Non-pigmented ciliary epithelial cell (primary cell): Measurements from ENCODE around the gene CILP.

Source experiments
- DNase-seq: peaks from one replicate; pipeline ENCODE4 v3.0.0-alpha.2; 2010; ENCODE audit warnings: low read depth

Gene CILP

DNA sequence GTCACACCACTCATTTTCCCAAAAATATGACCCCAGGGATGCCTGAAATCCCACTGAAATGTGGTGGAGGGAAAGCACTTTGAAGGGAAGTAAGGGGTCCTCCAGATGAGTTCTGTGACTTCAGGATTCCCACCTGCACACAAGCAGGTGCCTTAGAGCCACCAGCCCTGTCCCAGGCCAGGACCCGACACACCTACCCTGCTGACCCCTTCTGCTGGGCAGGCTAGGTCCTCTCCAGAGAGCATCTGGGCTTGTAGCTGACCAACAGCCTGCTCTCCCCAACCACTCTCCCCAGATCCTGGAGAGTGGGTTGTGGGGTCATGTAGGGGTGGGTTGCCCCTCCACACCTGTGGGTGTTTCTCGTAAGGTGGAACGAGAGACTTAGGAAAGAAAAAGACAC lies 14.9 kb upstream of the CILP start:
- no peak for DNase-seq

- no peak for DNase-seq
These were observed 12.7 kb upstream of the CILP start for GRCh38 chr15:65223996-65224395.

DNA sequence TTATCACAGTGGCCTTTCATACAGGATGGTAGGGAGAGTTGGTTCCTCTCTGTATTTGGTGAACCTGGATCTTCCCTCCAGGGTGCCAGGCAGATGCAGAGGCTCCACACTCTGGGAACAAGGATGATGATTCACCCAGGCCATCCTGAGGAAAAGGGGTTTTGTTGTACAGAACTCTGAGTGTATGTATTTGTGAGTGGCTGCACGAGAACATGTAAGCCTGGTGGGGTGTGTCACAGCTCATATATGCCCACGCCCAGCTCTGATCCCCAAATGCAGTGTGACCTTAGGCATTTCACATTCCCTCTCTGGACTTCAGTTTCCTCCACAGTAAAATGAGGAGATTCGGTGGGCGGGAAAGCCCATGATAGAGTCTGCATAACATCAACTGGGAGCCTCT lies 11.6 kb upstream of the CILP start:
- no peak for DNase-seq

DNA sequence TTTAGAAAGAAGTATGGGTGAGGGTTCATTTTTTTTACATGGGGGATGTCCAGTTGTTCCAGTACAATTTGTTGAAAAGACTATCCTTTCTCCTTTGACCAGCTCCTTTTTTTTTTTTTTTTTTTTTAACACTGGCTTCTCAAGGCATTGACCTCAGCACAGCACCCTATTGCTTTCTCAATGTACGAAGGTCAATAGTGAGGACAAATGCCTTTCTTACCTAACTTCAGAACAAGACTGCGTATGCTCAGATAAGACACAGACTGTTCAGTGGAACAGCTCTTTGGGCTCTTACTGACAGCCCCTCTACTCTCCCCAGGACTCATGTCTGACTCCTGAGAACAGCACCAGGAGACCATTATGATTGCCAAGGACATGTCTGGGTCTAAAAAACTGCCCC lies 10.4 kb upstream of the CILP start:
- DNase-seq = no peak

DNA sequence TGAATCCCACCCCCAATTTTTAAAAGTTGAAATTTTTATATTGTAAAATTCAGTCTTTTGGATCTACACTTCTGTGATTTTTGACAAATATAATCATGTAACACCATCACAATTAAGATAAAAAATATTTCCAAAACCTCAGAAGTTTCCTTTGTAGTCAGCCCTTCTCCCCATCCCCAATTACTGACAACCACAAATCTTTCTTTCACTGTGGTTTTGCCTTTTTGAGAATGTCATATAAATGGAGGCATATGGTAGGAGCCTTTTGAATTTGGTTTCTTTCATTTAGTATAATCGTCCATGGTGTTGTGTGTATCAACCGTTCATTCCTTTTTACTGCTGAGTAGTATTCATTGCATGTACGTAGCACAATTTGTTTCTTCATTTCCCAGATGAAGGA lies 7.9 kb upstream of the CILP start:
- DNase-seq = no peak

DNA sequence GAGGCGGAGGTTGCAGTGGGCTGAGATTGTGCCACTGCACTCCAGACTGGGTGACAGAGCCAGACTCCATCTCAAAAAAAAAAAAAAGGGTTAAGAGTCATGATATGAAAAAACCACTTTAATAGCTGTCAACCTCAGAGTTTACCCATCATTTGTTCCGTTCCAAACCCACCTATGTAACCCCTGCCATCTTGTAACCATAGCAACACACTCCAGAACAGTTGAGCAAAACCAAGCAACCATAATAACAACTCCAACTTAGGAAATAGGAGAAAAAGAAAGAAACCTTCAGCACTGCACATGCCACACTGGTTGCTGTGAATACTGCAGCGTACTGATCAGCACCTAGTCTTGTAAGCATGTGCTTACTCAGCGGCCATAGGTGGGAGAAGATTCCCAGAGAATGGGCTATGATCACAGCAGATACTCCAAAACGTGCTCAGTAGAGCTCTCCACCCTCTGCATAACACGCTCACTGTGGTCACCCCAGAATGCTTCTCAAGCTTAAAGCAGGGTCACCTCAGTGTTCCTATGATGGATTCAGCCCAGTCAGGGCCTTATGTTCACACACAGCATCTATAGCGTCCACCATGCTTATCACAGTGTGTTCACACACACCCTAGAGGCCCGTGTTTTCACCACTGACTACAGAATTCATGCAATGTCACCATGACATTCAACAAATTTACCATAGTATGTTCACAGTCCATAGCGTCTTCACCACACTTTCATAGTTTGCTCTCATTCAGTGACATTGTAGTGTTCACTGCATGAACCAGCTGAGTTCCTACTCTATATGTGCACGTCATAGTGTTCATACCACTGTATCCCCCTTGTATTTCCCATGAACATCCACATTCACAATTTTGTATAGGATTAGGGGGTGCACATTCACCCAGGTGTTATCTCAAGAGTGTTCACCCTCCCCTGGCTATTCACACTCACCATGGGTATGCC lies 6.5 kb upstream of the CILP start:
- DNase-seq = no peak

DNA sequence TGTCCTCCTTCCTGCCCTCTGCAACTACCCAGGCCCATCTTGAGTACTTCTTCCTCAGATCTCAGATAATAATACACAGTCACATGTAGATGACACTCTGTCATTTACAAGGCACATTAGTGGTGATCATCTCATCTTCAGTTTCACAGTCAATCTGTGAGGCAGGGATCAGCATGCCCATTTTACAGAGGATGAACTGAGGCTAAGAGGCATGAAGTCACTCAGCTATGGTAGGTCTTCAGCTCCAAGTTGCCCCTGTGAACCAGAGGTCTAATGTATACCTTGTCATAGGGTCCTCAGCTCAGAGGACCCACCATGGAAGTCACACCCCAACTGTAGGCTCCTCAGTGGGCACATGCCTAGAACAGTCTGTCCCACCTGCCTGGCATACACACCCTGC lies 4.2 kb upstream of the CILP start:
- DNase-seq = no peak

DNA sequence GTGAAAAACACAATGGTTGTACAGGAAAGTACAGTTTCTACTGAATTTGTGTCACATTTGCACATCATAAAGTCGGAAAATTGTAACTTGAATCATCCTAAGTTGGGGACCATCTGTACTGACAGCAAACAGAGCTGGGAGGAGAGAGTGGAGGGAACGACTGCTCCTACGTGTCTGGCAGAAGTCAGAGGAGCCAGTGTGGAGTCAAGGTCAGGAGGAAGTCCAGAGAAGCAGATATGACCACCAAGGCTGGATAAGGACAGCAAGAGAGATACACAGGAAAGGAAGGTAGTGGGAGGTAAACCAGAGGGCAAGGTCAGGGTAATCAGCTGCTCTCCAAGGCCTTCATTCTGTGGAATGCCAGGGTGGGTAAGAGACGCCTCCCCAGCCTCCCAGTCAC lies 2.7 kb upstream of the CILP start:
- DNase-seq = no peak

DNA sequence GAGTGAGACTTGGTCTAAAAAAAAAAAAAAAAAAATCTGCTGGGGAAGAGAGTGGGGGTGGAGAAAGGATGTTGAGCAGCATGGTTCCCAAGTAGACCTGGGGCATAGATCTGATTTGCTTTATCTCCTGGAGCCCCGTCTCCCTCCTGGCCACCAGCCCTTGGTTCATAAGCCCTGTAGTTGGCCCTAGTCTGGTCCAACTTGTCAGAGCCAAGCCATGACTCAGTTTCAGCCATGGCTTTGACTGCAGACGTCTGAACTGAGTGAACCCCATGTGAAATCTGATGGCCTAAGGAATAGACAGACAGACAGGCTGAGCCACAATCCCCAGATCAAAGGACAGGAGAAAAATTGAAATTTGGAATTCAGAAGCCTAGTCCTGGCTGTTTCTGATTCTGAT lies 2.0 kb upstream of the CILP start:
- DNase-seq = no peak

- DNase-seq = no peak
These were observed 824 bp upstream of the CILP start for GRCh38 chr15:65212097-65212496.

DNA sequence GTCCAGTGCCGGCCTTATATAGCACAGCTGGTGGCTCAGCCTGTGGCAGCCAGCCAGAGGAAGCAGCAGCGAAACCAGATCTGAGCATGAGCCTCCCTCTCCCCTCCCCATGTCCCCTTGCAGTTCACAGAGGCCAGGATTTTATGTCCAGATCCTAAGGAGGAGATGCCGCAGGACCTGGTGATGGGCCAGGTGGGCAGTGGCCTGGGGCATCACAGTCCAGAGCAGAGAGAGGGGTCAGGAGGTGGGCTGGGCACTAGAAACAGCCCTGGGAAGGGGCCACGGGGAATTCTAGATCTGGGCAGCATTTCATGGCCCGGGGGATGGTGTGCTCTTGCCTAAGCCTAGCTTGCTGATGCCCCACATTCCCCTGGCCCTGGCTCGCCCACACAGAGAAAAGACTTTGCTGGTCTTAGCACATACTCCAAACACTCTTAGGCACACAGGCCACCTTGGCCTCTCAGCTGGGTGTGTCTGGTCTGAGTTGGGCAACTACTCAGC lies 259 bp upstream of the CILP start:
- no peak for DNase-seq

GRCh38 chr15:65209701-65210643 lies 1.3 kb downstream of the CILP start:
- no peak for DNase-seq

DNA sequence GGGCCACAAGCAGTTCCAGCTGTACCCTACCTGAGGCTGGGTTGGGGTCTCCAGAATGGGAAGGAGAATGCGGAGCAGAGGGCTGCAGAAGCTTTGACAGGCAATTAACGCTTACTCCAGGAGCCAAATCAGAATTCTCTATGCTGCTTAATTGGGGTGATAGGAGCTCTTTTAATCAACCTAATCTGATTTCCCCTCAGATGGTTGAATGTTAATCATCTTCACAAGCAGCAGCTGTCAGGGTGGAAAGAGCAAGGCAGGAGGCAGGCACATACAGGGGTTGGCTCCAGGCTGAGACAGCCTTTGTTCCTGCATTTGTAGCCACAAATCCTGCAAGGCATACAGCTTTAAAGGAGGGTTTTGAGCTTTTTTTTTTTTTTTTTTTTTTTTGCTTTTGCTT lies 2.6 kb downstream of the CILP start:
- no peak for DNase-seq

GRCh38 chr15:65207280-65207840 lies 3.9 kb downstream of the CILP start:
- no peak for DNase-seq

GRCh38 chr15:65206750-65207149 lies 4.5 kb downstream of the CILP start:
- no peak for DNase-seq

GRCh38 chr15:65204931-65205660 lies 6.2 kb downstream of the CILP start:
- DNase-seq = no peak

- DNase-seq = no peak
These were observed 6.9 kb downstream of the CILP start for GRCh38 chr15:65204236-65204930.

- DNase-seq = no peak
These were observed 9.4 kb downstream of the CILP start for GRCh38 chr15:65201918-65202317.

DNA sequence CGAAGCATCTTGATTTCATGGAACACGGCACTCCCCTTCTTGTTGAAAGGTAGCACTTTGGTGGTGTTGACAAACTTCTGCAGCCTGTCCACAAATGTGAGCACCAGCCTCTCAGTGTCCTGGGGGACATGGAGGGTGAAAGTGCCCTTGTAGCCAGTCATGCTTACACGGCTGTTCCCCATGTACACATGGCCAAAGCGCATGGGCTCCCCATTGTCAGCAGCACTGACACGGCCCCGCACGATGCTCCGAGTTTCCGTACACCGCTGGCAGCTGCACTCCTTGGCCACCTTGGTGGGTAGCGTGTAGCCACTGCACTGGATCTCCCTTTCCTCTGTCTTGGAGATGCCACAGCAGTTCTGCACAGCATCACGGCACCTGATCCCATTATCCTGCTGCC lies 12.7 kb downstream of the CILP start:
- DNase-seq = no peak

DNA sequence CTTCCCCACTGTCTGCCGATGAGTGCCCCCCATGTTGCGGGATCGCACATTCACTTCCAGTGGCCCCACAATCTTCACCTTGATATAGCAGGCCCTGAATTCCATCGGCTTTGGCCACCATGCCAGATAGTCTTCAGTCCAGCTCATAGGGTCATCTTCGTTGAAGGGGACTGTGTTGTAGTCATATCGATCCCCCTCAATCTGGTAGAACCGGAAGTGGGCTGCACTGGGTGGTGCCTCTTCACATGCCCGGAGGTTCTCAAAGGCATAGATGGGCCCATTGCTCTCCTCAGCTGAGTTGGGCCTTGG lies 14.0 kb downstream of the CILP start:
- no peak for DNase-seq

GRCh38 chr15:65196637-65197336 lies 14.5 kb downstream of the CILP start:
- no peak for DNase-seq
